GM19351 (cell line): ENCODE data around the gene COL25A1.
"Not testable (repeated sequence)": the region's sequence is repeated elsewhere in the genome, so short reads cannot be mapped to it uniquely, and the experiment has no call there.

Experiments used
- ATAC-seq: cut with Tn5 transposase; IDR thresholded peaks from one replicate; pipeline ENCODE4 v1.9.1; 2021; ENCODE audit warnings: mild to moderate bottlenecking, moderate library complexity; ENCODE audit not compliant: unreplicated experiment

COL25A1 gene

GRCh38 chr4:109131559-109131958 is 170.9 kb downstream of the COL25A1 start:
- no peak for ATAC-seq

DNA sequence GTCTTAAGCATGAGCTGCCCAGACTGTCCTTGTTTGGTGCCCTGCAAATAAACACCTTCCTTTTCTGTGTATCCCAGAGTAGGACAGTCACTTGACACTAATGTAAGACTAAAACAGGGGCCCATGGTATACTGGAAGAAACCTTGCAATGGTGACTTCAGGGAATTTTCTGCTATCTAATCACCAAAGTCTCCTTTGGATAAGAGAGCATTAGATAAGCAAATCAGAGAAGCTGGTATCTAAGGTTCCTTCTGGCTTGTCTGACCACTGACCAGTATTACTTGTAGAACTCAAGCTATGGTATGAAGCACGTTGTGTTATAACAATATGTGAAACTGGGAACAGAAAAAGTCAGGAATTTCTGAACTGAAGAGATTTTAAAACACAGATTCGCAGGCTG is 173.9 kb downstream of the COL25A1 start:
- no peak for ATAC-seq

DNA sequence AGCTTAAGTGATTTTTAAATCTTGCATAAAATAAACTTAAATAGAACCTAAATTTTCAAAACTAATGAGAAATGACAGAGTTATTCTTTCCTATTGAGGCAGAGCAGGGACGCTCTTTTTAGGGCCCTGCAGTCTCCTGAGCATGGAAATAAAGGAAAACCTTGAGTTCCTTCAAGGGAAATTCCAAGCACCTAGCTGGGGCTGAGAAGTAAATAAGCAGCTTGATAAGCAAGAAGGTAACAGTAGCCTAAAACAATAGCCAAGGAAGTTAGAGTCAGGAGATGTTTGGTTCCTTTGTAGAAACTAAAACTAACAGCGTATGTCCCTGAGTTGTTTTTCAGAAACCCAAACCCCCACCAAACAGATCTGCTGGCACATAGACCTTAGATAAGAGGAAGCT is 174.6 kb downstream of the COL25A1 start:
- no peak for ATAC-seq

DNA sequence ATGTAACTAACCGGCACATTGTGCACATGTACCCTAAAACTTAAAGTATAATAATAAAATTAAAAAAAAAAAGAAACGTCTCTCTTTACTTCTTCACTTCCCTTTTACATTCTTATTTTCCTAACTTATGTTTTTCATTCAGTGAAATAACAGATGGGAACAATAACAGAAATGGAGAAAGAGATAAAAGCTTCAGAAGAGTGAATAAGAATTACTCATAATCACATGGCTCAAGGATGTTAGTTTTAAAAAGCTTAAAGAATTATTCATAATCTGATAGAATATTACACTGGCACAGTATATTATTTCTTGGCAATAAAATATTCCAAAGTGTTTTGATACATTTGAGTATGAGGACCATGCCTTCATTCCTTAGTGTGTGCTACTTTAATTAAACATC is 175.6 kb downstream of the COL25A1 start:
- ATAC-seq: no peak

- ATAC-seq: no peak
Observed at GRCh38 chr4:109125084-109125483, 177.4 kb downstream of the COL25A1 start.

- ATAC-seq: no peak
Observed at GRCh38 chr4:109123951-109124350, 178.5 kb downstream of the COL25A1 start.

GRCh38 chr4:109121561-109121960 is 180.9 kb downstream of the COL25A1 start:
- ATAC-seq: no peak

DNA sequence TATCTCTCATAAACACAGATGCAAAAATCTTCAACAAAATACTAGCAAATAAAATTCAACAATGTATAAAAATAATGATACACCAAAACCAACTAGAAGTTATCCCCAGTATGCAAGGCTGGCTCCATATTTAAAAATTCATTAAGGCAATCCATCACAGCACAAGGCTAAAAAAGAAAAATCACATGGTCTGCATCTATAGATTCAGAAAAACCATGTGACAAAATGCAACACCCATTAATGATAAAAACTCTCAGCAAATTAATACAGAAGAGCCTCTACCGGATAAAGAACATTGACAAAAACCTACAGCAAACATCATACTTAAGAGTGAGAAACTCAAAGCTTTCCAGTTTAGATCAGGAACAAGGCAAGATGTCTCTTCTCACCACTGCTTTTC is 182.6 kb downstream of the COL25A1 start:
- no peak for ATAC-seq

DNA sequence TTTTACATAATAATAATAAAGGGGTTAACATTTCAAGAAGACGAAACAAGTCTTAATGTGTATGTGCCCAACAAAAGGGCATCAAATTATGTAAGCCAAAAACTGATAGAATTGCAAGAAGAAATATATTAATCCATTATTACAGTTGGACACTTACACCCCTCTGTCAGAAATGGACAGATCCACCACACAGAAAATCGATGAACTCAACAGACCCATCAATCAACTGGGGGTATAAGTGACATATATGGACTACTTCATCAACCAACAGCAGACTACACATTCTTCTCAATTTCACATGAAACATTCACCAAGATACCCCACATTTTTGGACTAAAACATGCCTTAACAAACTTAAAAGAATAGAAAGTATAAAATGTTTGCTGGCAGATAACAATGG is 183.8 kb downstream of the COL25A1 start:
- no peak for ATAC-seq

DNA sequence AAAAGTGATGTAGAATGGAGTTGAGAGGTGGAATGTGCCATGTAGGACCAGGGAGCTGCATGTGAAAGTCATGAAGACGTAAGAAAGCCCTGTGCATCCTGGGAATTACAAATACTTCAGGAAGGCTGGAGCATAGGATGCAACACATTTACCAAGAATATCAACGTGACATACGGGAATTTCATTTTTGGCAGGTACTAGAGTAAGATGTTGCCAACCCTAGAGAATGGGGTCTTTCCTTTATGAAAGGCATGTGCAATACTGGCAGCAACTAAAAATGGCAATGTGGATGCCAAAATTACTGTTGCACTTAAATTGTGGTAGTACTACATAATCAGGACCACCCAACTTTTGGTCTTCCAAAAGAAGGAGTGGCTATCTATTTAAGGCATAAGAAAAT is 188.0 kb downstream of the COL25A1 start:
- no peak for ATAC-seq

DNA sequence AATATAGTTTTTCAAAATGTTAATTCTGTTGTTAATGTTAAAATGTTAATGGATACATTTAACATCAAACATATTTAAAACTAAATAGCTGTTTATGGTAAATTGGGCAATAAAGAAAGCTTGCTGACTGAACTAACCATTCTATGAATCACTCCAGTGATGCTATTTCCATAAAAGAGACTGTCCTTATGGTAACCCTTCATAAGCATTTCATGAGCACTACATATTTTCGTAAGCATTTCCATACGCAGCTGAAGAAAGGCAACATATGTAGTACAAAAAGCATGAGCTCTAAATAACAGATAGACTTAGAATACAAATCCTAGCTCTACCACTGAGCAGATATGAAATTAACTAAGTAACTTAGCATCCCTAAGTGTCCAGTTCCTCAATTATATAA is 188.9 kb downstream of the COL25A1 start:
- ATAC-seq: no peak

GRCh38 chr4:109111031-109111430 is 191.4 kb downstream of the COL25A1 start:
- no peak for ATAC-seq

- not testable (repeated sequence) for ATAC-seq
Observed at GRCh38 chr4:109108215-109108614, 194.2 kb downstream of the COL25A1 start.

GRCh38 chr4:109094056-109094455 is 208.4 kb downstream of the COL25A1 start:
- no peak for ATAC-seq

GRCh38 chr4:109091727-109092409 is 210.6 kb downstream of the COL25A1 start:
- ATAC-seq: no peak

DNA sequence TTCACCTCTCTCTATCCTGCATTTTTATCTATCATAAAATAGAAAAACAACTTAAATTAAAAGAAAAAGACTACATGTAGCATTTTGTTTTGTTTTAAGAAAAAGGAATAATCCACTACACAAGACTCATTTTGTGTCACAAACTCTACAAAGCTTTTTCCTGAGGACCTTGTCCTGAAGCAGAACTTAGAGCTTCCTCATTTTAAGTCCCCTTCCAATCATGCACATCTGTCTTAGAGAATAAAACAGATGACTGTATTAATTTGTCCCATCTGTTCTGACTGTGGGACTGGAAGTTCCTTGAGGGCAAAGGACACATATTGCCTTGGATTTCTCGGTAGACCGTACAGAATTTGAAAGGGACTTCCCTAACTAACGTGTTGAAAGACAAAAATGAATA is 218.5 kb downstream of the COL25A1 start:
- no peak for ATAC-seq

GRCh38 chr4:109079731-109080130 is 222.7 kb downstream of the COL25A1 start:
- ATAC-seq: no peak

GRCh38 chr4:109079201-109079600 is 223.3 kb downstream of the COL25A1 start:
- ATAC-seq: no peak

DNA sequence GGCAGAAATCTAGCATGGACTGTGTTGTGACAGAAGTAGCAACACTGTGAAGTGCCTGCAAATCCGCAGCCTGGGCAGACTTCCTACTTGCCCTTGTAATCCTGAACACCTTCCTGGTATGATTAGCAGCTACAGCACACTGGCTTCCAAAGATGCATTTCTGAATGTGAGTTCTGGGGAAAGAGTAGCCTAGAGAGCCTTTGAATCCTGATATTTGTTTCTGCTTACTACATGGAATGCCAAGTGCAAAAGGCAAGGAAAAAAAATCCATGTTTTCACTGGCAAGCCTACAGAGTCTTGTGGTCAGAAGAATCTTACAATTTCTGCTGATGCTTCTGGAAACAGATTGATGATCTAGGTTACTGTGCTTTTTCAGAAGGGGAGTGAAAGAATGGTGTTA is 223.7 kb downstream of the COL25A1 start:
- no peak for ATAC-seq

GRCh38 chr4:109077505-109077904 is 225.0 kb downstream of the COL25A1 start:
- no peak for ATAC-seq

GRCh38 chr4:109076709-109077108 is 225.7 kb downstream of the COL25A1 start:
- ATAC-seq: not testable (repeated sequence)

DNA sequence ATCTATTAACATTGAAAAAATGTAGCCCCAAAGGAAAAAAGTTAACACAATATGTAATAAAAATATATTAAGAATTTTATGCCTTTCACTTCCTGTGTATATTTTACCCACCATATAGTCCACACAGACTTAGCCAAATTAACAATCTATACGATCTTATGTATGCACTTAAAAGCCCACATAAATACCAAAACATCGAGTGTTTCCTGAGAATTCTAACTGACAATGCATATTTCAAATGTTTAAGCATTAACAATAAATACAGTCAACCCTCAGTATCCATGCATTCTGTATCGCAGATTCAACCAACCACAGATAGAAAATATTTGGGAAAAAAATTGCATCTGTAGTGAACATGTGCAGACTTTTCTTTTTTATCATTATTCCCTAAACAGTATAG is 226.8 kb downstream of the COL25A1 start:
- ATAC-seq: no peak

GRCh38 chr4:109072595-109072994 is 229.9 kb downstream of the COL25A1 start:
- ATAC-seq: no peak
